ENCODE results near the gene SLC35E1. TPM values are rescaled to one million over a fixed set of nuclear protein-coding genes. Genes with fewer than 3 reads are reported as not detected.

SLC35E1 gene
- polyA plus RNA-seq, 1 of the 3 experiments (the other 2 are of a cell fraction): 23.5 TPM

- Histone ChIP-seq H3K4me3 (ENCODE audit: low read depth in 2 of 2, low read length in 1 of 2) (no peak overlapping the region), H3K4me2 (no peak overlapping the region), H3K27ac (ENCODE audit: low read depth in 2 of 2, low read length in 1 of 2) (peak overlapping the region in 1 of 2 experiments; percentile 76; a peak in 2 of 4 replicates), H3K27me3 (ENCODE audit: insufficient read depth) (no peaks in the 10 kb centered on the region), H3K4me1 (ENCODE audit: control insufficient read depth in 1 of 2, insufficient read depth in 2 of 2, low read depth in 1 of 2, low read length in 1 of 2) (peaks cover 25 to 60% of the 10 kb centered on the region in 2 experiments; a peak in 3 of 4 replicates), H3K36me3 (replicated peaks in 1 of 2; ENCODE audit: control insufficient read depth in 1 of 2, insufficient read depth in 2 of 2, low read length in 1 of 2) (peaks cover 4 to 21% of the 10 kb centered on the region in 2 experiments), H3F3A (replicated peaks; ENCODE audit: insufficient read depth) (peaks cover 8% of the 10 kb centered on the region), H3K9ac (no peak overlapping the region), H2AFZ (ENCODE audit: low read depth) (no peak overlapping the region), H4K20me1 (ENCODE audit: insufficient read depth) (peaks cover 96% of the 10 kb centered on the region), H3K79me2 (ENCODE audit: insufficient read depth) (peaks cover 98% of the 10 kb centered on the region), H3K9me2 (no peaks in the 10 kb centered on the region), H3K9me3 (no peaks in the 10 kb centered on the region)
- CTCF ChIA-PET: interaction anchor here (1.0 to 1.9 kb wide), 2 partner anchors 8 to 78 kb away, joined by 3 to 7 read pairs; partner anchors contain the start of gene SMIM7
- TF ChIP-seq ZBTB33 (IDR thresholded peaks at IDR 0.05; ENCODE audit: borderline replicate concordance, low read depth) (no peak), TAF1 (IDR thresholded peaks at IDR 0.05; ENCODE audit: borderline replicate concordance, low read depth, low read length) (no peak), USF1 (IDR thresholded peaks at IDR 0.05; ENCODE audit: borderline replicate concordance, low read depth) (no peak), PBX3 (IDR thresholded peaks at IDR 0.05) (no peak), RXRA (IDR thresholded peaks at IDR 0.05; ENCODE audit: borderline replicate concordance, low read depth) (no peak), YY1 (IDR thresholded peaks at IDR 0.05; ENCODE audit: low read depth) (no peak), FOXJ3 (CRISPR knock-in tag; IDR thresholded peaks at IDR 0.05) (no peak), NFIC (IDR thresholded peaks at IDR 0.05; ENCODE audit: borderline replicate concordance) (no peak), USF2 (IDR thresholded peaks at IDR 0.05; ENCODE audit: borderline replicate concordance, low read depth, low read length) (no peak), NRF1 (IDR thresholded peaks at IDR 0.05; ENCODE audit: low read depth, low read length) (no peak)
- POLR2A ChIA-PET: interaction anchor here (0.5 to 1.7 kb wide), 2 partner anchors 9 to 119 kb away, joined by 4 to 7 read pairs; no protein-coding TSS in a partner anchor
- DNase-seq: no peak
- 90% methylated on average over 6 of the region's 6 CpGs for whole genome bisulfite sequencing (ENCODE audit: low lambda C conversion rate)
Observed at GRCh38 chr19:16581971-16582343, 9.7 kb upstream of the SLC35E1 start.
